IPS-NIHi7 (cell line): ENCODE data around the gene CAMK1D.

Source experiments
- DNase-seq: peaks from one replicate; pipeline ENCODE4 v3.0.0; 2012; ENCODE audit warnings: mixed read lengths; ENCODE audit errors: extremely low spot score

The CAMK1D gene

DNA sequence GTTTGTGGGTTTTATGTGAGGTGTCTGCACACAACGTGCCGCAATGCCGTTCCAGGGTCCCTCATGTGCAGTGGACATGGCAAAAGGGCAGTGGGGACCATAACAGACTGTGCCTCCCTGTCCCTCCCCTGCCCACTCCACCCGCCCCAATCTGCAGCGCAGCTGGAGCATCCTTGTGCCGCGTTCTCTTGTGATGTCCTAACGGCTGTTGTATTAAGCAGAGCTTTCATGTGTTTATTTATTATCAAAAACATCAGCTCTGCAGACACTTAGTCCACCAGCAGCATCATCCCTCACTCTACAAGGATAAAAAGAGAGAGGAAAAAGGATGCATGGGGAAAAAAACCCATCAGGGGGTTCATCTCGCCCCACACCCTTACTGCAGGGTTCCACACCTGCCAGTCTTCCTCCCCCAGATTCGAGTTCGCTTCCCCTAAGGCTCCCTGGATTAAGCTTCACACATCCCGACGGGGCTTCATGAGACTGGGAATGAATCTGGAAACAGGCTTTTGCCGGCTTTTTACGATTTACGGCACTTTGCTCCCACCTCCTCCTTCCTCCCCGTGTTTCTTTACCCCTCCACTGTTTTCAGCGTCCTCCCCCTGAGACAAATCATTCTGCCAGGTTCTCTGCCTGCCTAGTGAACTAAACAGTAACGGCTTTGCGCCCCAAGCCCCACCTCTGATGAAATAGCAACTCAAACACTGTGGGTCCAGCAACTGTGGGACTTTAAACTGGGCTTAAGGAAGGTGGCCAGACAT is 301.4 kb downstream of the CAMK1D start:
- no peak for DNase-seq

DNA sequence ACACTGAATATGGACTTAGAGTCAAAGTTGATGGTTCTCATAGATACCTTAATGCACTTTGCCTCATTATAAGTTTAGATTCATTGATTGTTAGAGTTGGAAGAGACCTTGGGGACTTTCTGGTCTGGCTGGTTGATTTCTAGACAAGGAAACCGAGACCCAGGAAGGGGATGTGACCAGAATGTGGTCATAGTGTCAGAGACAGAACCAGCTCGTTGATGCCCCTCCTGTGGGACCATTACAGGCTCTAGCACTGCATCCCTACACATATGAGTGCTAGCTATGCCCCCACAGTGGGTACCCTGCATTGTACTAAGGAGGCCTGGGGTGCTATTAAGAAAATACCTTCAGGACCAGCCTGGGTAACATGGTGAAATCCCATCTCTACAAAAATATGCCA is 306.6 kb downstream of the CAMK1D start:
- DNase-seq, result no peak

DNA sequence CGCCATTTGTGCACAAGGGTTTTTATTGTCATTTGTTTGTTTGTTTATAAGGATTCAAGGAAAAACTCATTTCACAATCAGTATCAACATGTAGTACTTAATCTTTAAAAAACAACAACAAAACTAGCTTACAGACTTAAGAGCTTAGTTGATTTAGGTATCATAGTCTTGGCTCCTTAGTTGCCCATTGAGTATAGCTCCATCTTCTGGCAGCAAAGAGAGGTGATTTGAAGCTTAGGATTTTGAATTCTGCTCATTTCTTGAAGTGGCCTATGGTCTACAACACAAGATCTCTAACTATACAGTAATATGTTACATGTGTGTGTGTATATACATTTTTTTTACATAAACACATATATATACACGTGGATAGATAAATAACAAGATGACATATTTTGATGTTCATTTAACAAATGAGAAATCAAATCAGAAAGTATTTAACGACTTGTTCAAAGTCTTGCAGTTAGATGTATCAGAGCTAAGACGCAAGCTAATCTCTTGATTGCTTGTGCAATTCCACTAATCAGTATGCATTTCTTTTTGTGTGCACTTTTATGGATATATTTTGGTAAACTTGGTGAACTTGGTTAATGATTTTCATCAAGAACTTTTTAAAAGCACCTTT is 307.3 kb downstream of the CAMK1D start:
- DNase-seq, result peak; percentile 63

DNA sequence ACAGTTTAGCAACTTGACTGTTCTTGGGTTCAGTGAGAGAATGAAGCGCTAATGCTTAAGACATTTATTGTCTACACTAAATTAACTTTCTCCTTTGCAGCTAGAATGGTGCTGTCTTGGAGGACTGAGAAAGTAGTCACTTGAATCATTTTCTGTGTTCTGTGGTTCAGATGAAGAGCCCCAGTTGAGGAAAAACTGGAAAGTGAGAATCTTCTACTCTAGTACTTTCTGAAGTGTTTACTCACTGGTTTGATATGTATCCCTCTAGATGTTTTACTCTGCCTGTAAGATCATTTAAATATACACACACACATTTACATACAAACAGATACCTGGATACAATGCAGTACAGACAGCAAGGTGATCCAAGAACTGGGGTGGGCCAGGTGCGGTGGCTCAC is 308.1 kb downstream of the CAMK1D start:
- DNase-seq, result no peak

DNA sequence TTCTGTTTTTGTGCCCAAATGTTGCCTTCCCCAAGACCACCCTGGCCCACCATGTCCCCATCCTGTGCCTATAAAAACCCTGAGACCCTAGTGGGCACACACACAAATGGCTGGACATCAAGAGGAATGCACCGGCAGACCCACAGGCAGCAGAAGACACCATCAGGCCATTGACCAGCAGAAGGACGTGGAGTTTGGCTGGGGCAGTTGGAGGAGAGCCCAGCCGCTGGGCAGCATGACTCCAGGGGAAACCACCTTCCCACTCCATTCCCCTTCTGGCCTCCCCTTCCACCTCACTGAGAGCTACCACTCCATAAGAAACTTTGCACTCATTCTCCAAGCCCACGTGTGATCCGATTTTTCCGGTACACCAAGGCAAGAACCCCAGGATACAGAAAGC is 309.2 kb downstream of the CAMK1D start:
- no peak for DNase-seq

DNA sequence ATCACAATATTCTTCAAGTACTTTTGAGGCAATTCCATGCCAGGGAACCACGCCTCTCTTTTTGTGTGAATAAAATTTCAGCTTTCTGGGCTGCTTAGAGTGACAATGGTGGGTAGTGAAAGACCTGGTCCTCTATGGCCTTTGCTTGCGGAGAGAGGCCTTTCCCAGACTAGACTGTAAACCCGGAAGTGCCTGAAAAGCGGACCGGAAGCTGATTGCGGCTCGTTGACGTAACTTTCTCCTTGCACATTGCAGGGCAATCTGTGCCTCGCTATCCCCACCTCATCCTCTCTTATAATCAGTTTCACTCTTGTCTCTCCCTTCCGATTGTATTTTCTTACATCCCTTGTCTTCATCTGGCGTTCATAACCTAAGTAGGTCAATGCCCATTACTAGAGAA is 310.4 kb downstream of the CAMK1D start:
- no peak for DNase-seq

DNA sequence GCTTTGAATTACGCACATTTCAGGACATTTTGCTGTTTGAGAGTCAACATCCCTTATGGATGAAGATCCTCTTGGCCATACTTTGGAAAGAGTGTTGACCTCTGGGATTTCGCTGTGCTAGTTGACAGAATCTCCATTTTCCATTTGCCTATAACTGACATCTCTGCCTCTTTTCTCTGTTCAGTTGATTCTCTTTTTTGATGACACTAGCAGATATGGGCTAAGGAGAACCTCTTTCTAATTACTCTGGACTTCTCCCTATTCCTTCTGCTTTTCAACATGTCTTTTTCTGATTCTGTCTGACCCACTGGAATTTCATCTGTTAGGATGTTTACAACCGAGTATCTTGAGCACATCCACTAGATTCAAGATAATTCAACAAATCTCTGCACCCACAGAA is 311.5 kb downstream of the CAMK1D start:
- DNase-seq, result no peak

DNA sequence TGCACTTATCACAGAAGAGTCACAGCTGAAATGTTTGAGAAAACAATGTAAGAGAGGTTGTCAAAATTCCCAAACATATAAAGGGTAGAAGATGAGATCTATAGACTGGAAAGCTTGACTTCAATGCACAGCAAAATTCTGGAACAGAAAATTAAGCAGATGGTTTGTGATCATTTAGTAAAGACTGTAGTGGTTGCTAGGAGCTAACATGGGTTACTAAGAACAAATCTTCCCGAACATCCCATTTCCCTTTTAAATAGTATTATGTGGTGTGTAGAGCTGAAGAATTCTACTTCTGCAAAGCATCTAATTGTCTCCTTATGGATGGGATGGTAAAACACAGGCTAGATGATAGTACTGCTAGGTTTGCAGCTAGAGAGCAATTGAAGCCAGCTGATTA is 312.3 kb downstream of the CAMK1D start:
- DNase-seq, result no peak

DNA sequence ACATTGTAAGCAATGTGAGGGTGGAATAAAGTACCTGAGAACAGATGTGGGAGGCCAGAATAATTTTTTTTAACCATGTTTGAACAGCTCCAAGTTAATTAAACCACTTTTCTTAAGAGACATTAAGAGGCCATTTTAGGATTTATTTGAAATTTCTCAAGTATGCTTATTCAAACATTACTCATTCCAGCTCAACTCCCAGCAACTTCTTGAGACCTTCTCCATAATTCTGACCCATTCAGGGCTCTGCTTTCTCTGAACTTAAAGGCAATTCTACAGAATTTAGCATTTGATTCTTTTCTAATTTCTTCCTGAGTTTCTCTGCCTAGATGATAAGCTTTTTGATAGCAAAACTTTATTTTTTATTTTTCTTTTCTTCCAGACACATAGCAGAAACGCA is 314.5 kb downstream of the CAMK1D start:
- no peak for DNase-seq

DNA sequence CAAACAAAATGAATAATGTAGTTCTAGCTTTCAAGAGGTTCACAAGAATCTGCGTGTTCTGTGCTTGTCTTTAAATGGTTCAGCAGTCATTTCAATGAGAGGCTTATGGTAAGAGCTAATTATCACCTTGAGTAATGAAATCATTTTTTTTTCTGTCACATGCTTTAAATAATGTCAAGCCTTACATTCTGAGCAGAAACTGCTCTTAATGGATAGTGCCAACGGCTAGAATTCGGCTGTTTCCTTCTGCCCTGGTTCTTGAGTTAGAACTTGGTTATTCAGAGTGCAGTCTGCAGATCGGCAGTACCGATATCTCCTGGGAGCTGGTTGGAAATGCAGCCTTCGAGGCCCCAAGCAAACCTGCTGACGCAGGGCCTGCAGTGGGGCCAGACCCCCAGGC is 316.2 kb downstream of the CAMK1D start:
- no peak for DNase-seq

DNA sequence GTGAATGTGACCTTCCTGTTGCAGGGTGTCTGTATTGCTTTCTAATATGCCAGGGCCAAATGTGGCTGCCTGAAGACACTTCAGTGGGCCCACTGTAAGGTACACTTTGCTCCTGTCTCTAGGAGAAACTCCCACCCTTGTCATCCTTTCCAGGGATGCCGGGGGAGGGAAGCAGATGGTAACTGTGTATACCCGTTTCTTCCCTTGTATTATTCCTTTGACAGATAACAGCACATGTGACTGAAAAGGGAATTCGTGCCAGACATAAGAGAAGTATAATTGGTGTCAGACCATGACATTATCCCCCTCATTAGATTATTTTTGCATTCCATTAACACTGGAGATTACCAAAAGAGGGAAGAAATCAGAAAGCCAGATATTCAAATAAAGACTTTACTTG is 317.7 kb downstream of the CAMK1D start:
- no peak for DNase-seq

DNA sequence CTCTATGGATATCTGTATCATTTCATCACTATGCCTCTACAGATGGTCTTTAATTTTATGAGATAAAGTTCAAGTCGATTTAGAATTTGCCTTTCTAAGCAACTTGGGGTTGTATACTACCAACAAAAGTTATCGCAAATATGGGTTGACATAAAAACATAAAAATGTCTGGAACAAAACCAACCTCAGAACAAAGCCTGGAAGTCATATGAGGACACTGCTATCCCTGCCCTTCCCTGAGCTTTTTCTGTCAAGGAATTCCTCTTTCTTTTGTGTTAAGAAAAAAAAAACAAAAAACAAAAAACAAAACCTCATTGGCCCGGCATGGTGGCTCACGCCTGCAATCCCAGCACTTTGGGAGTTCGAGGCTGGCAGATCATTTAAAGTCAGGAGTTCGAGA is 319.3 kb downstream of the CAMK1D start:
- DNase-seq, result no peak

DNA sequence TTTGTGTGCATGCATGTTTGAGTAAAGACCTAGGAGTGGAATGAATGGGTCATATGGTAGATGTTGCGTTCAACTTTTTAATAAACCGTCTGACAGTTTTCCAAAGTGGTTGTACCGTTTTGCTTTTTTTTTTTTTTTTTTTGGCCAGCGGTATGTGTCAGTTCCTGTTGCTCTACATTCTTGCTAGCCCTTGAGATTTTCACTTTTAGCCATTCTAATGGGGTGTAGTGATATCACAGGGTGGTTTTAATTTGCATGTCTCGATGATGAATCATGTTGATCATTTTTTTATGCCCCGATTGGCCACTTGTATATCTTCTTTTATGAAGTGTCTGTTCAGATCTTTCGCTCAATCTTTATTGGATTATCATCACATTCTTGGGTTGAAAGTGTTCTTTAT is 320.7 kb downstream of the CAMK1D start:
- no peak for DNase-seq

DNA sequence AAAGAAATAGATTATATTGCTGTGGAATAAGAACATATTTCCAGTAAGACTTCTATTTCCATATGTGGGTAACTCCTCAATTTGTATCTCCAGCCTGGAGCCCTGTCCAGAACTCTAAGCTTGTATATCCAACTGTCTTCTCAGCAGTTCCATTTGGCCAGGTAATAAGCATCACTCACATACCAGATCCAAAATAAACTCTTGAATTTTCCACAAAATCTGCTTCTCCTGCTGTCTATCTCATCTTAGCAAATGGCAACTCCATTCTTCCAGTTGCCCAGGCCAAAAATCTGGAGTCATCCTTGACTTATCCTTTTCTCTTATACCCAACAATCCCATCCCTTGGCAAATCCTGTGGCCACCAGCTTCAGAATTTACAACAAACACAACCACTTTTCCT is 325.8 kb downstream of the CAMK1D start:
- no peak for DNase-seq

DNA sequence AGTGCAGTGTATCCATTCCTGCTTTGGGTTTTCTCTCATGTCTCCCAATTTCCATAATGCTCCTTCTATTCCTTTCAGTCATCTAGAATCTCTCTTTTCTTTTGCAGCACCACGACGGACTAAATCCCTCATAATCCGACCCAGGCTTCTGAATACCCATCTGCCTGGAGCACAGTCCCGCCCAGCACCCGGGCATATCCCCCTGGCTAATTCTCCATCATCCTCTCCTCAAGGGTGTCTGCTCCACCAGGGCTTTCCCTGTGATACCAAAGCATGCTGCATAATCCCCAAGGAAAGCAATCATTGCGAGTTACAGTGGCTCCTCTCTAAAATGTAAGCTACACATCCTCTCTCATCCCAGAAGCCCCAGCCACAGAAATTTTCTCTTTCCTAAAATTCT is 330.3 kb downstream of the CAMK1D start:
- no peak for DNase-seq

DNA sequence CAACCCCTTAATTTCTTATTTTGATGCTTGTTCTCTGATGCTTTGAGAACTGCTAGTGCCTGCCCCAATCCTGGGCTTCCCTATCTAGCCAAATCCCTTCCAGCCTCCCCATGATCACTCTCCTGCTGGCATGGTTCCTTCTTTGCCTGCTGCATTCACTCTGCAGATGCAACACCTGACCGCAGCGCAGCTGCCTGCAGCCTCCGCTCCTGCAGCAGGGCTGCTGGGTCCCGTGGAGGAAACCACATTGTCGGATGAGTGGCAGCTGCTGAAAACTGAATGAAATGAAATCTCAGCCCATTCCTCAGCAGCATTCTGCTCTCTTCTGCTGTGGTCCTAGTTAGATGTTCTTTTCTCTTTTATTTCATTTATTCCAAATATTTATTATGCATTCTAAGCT is 331.9 kb downstream of the CAMK1D start:
- no peak for DNase-seq

DNA sequence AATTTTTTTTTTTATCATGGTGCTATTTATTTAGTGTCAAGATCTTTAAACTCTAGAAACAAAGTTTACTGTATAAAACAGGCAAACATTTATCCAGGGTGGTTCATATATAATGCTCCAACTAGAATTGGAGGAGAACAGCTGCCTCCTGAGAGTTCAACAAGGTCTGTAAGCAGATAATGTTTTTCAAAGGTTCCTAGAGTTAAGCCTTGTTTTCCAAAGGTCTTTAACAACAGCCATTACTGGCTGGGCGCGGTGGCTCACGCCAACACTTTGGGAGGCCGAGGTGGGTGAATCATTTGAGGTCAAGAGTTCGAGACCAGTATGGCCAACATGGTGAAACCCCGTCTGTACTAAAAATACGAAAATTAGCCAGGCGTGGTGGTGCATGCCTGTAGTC is 335.4 kb downstream of the CAMK1D start:
- DNase-seq, result no peak

DNA sequence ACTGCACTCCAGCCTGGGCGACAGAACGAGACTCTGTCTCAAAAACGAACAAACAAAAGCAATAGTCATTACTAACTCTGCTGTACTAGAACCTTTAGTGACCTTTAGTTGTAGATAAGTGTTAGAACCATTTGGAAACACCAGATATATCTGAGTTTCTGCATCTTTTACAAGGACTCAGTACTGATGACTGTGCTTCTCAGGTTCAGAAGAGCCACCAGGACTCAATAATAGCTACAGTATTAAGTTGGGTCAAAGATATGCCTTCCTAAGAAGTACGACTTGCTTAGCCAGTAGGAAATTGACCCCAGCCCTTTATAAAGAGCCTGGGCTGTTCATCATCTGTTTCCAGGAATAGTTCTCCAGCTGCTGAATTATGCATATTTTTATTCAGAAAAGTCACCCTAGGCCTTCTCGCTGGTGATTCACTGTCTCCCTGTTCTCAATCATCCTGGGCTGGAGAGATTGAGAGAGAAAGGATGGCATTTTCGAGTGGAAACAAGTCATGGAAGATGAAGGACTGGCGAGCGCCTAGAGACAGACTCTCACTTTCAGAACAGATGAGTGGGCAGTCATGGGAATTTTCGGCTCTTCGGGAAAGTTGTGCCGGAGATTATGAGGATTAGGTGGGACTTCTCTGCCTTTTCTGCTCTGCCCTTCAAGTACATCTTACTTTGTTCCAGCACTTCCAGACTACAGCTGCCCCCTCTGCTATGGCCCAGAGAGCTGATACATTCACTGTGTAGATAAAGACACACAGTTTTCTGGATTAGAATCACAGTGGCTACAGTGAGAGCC is 336.1 kb downstream of the CAMK1D start:
- no peak for DNase-seq

DNA sequence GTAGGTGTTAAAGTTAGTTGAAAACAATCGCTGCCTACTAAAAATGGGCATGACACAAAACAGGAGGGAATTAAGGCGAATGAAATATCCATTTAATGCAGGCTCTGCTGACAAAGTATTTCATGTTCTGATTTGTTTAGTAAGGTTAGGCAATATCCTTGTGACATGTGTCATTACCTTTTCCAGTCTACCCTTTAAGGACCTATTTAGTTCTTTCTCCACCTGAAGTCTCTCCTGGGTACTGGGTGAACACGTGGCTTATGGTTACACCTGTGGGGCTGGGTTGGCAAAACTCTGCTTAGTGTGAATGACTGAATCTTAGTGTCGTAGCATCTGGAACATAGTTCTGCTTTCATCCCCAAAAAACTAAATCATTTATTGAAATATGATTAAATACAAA is 338.6 kb downstream of the CAMK1D start:
- DNase-seq, result no peak

DNA sequence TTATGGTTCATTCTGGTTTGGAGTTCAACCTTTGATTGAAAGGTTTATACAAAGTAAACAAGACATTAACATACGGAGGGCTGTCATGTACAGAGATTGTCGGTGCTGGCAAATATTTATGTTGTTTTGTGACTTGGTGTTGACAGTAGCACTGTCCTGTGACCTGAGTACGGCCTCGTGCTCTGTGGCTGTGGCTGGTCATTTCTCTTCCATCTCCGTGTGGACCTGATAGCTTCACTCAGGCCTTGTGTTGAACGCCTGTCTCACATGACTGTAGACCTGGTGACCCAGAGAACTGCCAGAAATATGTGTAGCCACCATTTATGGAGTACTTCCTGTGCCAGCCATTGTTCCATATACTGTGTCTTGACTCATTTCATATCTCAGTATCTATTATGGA is 340.5 kb downstream of the CAMK1D start:
- DNase-seq, result no peak

DNA sequence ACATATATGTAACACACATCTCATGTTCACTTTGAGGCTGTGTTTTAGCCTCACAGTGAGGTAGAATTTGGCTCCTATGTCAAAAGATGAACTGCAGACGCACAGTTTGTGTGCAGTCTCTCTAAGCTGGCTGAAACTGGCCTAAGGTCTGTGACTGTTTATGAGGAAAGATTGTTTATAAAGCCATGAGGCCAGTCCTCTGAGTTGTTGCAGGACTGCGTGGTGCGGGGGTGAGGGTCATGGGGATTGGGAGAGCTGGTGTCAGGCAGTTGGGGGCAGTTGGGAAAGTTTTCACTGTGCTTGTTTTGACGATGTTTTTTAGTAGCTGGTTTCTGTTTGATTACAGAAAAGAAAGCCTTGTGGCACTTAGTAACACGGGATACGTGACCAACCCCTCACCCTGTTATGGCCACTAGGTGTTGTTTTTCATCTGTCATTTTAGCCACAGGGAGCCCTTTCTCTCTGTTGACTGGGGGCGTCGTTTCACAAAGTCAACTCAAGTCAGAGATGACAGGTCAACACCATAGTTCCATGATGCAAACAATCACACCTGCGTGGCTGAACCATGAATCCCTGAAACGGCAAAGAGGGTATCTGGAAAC is 341.3 kb downstream of the CAMK1D start:
- DNase-seq, result no peak

DNA sequence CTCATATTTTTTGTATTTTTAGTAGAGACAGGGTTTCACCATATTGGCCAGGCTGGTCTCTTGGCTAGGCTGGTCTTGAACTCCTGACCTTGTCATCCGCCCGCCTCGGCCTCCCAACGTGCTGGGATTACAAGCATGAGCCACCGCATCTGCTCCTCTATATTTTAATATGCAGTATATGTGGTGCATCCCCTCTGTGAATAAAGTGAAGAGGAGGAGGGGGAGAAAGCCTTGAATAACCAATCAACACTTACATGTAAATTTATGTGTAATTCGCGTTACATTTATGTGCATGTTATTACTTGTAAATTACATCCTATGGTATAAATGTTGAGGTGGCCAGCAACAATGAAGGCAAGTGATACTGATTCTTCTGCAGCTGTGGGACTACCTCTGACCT is 342.2 kb downstream of the CAMK1D start:
- no peak for DNase-seq

DNA sequence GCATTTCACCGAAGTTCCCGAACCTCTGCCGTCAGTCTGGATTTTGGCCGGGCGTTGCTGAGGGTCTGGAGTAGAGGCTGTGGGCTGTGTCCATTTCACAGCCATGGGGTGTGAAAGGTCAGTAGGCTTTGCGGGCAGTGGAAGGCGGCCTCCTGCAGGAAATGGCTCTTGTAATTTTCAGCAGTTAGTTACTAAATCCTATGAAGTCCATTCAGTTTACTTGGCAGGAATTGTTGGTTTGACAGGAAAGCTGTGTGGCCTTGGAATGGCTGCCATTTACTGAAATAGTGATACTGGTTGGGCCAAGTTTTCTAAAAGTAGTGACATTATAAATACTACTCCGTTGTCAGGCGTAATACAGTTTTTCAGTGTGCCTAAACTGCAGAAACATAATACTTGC is 348.4 kb downstream of the CAMK1D start:
- DNase-seq, result no peak
